EL (cell line): ENCODE data around the gene SVOP.
"Not testable (repeated sequence)": the region's sequence is repeated elsewhere in the genome, so short reads cannot be mapped to it uniquely, and the experiment has no call there.

Experiments used
- DNase-seq: peaks from one replicate; pipeline ENCODE4 v3.0.0-alpha.2; 2016

Gene SVOP, protein sequence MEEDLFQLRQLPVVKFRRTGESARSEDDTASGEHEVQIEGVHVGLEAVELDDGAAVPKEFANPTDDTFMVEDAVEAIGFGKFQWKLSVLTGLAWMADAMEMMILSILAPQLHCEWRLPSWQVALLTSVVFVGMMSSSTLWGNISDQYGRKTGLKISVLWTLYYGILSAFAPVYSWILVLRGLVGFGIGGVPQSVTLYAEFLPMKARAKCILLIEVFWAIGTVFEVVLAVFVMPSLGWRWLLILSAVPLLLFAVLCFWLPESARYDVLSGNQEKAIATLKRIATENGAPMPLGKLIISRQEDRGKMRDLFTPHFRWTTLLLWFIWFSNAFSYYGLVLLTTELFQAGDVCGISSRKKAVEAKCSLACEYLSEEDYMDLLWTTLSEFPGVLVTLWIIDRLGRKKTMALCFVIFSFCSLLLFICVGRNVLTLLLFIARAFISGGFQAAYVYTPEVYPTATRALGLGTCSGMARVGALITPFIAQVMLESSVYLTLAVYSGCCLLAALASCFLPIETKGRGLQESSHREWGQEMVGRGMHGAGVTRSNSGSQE

GRCh38 chr12:109020796-109021380, at the start of gene SVOP:
TSS of gene SVOP (minus strand) at chr12:109021068. CDS start at chr12:109020868, 200 bp downstream.
- DNase-seq, result peak; percentile 70

DNA sequence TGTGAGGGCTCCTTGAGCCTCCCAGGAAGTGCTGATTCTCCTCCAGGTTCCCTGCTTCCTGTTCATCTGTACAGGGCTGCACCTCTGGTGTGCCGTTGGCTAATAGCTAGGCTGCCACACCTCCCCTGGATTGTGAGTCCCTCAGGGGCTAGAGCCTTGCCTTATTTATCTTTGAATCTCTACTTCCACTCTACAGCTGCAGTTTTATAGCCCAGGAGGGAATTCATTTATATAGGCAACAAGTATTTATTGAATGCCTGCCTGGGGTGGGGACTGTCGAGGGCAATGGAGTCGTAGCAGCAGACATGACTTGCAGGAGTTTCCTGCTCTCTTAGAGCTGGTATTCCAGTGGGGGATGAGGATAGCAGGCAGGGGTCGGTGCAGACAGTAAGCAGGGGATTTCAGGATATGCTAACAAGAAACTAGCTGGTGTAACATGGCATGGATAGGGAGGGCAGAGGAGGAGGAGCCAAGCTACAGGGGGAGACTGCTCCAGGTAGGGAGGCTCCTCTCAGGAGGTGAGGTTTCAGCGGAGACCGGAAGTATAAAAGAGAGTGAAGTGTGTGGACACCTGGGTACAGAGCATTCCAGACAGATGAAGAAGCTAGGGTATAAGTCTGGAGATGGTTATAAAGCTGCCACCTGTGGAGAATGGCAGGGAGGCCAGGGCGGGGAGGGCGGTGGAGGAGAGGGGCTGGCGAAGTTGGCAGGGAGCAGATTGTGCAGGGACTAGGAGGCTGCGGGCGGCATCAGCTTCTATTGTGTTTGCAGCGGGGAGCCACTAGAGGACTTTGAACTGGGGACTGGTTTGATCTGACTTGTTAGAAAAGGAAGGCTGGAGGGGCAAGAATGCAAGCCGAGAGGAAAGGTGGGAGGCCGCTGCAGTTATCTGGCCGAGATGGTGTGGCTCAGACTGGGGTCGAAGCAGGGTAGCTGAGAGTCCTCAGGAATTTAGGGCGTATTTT, 48.7 kb upstream of the SVOP start:
- DNase-seq, result no peak

- DNase-seq, result no peak
Observed at GRCh38 chr12:109065853-109066193, 45.0 kb upstream of the SVOP start.

- no peak for DNase-seq
Observed at GRCh38 chr12:109065154-109065852, 44.4 kb upstream of the SVOP start.

DNA sequence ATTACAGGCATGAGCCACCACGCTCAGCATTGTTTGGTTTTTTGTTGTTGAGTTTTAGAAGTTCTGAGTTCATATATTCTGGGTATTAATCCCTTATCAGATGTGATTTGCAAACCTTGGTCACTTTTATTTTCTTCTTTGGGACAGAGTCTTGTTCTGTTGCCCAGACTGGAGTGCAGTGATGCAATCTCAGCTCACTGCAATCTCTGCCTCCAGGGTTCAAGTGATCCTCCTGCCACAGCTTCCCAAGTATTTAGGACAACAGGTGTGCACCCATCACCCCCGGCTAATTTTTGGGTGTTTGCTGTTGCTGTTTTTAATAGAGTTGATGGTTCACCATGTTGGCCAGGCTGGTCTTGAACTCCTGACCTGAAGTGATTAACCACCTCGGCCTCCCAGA, 43.3 kb upstream of the SVOP start:
- no peak for DNase-seq

GRCh38 chr12:109058773-109059172, 37.9 kb upstream of the SVOP start:
- DNase-seq, result no peak

DNA sequence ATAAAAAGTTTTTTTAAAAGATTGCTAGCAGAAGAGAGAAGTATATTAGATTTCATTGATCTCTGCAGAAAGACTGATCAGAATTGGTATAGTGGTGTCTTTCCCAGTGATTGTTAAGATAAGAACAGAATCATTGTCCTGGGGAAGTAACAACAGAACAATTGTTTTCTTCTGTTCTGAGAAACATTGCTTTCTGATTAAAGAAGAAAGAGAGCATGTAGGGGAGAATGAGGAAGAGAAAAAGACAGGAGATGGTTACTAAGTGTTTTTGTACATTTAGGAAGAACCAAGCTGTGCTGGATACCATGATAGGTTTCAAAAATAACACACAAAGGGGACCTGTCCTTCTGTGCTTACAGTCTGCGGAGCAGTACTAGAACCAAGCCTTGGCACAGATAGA, 36.5 kb upstream of the SVOP start:
- DNase-seq, result no peak

DNA sequence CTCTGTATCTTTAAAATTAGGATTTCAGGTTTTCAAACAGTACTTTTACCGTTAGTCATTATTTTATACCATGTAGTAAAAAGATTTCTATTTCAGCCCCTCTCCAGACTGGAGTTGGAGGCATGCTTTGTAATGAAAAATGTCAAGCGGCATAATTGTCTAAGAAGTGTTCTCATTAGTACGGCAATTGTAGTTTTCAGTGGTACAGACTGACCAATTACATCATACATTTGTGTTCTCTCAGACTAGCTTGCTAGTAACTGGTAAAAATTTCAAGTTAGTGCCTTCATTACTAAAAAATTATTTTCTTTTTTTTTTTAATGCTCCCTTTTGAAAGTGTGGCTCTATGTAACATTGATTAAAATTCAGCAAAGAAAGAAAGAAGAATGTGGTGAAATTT, 36.0 kb upstream of the SVOP start:
- no peak for DNase-seq

GRCh38 chr12:109054520-109054919, 33.7 kb upstream of the SVOP start:
- DNase-seq, result no peak

DNA sequence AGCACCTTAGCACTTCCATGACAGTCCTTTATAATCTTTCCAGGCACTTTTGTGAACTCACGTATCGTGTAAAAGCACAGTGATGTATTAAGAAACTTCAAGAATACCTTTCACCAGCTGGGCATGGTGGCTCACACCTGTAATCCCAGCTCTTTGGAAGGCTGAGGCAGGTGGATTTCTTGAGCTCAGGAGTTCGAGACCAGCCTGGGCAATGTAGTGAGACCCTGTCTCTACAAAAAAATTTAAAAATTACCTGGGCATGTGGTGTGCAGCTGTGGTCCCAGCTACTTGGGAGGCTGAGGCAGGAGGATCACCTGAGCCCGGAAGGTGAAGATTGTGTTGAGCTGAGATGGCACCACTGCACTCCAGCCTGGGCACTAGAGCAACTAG, 33.3 kb upstream of the SVOP start:
- not testable (repeated sequence) for DNase-seq

DNA sequence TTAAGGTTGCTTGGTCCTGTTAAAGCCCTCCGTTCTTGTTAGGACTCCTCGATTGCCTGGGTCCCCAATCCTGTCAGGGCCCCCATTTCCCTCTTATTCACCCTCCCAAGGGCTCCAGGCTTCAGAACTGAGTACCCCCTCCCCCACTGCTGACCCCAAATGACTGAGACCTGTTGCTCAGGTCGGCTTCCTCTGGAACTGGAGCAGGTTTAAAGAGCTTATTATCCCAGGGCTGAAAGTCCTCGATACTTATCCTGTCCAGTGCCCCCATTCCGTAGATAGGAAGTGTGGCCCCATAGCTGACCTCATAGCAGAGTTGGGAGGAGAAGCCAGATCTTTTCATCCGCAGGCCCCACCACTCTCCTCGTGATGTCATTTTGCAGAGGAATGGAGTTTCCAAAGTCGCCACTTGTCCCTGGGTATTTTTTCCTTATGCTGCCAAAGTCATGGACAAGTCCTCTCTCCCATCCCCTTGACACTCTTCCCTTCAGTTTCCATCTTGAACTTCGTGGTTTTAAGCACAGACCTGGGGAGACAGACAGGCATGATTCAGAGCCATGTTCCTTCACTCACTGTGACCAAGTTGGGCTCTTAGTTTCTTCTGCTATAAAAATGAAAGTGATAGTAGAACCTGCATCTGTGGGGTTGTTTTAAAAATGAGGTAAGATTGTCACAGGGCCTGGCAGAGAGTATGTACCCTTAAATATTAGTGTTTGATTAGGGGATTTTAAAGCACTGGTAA, 32.7 kb upstream of the SVOP start:
- peak; percentile 18 for DNase-seq

DNA sequence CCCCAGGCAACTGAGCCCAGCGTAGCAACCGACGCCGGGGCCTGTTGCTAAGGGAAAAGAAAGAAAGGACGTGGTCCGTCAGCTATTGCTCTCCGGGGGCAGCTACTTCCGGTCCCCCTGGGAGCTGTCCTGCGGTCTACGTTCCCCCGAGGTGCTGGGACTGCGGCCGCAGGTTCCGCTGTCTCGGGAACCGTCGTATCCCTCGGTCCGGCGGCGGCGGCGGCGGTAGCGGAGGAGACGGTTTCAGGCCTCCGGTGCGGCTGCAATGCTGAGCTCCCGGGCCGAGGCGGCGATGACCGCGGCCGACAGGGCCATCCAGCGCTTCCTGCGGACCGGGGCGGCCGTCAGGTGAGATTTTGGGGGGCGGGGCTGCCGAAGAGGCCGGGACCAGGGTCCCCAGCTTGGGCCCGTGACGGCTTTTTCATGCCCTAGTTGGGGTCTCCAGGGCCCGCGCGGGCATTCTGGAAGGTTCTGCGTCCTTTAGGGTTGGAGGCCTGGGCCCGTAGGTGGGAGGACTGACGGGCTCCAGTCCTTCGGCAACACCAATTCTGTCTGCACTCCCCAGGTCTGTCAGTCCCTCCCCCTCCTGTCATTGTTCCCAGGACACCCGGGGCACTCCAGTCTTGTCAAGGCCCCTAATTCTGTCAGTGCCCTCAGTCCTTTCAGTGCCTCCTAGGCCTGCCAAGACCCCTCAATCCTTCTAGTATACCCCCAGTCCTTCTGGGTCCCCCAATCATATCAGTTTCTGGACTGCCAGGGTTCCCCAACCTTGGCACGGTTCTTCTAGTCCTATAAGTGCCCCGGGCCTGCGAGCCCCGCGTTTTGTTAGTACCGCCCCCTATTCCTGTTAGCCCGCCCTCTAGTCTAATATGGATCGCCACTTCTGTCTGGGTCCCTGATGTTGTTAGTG, 31.8 kb upstream of the SVOP start, which contains the start of gene USP30:
TSS of gene USP30 (plus strand) at position 163 of the 910 bp plus-strand sequence. CDS start at position 266, 103 bp downstream.
- DNase-seq, result peak; percentile 81

GRCh38 chr12:109052097-109052413, 31.2 kb upstream of the SVOP start:
- DNase-seq, result no peak

DNA sequence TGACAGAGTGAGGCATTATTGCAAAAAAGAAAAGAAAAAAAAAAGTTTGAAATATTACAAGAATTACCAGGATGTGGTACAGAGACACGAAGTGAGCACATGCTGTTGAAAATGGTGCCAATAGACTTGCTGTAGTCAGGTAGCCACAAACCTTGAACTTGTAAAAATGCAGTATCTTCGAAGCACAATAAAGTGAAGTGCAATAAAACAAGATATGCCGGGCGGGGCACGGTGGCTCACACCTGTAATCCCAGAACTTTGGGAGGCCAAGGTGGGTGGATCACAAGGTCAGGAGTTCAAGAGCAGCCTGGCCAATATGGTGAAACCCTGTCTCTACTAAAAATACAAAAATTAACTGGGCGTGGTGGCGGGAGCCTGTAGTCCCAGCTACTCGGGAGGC, 28.9 kb upstream of the SVOP start:
- DNase-seq, result not testable (repeated sequence)

DNA sequence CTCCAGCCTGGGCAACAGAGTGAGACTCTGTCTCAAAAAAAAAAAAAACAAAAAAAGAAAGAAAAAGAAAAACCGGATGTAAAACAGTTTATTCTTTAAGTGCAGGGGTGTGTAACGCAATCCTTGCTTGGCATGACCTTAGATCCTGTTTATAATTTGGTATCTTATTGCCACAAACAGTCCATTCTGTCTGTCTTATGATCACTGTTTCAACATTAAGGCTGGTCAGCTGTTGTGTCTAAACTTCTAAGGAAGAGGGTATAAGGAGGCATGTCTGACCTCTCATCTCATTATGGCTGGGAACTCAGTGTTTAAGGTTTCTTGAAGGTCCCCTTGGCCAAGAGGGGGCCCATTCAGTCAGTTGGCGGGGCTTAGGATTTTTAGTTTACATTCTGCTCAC, 27.8 kb upstream of the SVOP start:
- not testable (repeated sequence) for DNase-seq

DNA sequence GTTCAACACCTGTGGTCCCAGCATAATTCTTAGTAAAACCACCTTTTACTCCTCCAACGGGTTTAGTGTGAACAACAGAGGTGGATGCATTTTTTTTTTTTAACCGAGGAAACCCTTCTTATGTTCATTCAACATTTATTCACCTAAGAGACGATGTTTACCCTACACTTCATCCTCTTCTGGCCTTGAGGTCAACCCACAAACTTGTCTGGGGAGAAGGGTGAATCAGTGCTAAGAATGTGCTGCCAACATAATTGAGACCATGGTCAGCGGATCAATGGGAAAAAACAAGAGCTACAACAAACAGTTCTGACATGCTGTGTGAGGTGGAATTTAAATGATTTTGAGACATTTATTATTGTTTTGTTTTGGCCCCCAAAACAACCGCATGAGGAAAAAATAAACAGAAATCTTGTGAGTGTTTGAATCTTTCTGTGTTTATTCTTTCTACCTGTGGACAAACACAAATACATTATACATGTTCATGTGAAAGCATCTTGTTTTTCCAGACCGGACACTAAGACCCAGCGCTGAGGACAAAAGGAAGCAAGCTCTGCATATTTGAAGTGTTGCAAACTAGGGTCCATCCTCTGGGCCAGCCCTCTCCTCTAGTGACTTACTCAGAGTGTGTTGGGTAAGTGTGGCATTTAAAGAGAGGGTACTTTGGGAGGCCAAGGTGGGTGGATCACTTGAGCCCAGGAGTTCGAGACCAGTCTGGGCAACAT, 26.4 kb upstream of the SVOP start:
- peak; percentile 27 for DNase-seq

- no peak for DNase-seq
Observed at GRCh38 chr12:109044241-109044640, 23.4 kb upstream of the SVOP start.

GRCh38 chr12:109036975-109037374, 16.1 kb upstream of the SVOP start:
- DNase-seq, result no peak

- DNase-seq, result no peak
Observed at GRCh38 chr12:109033239-109034196, 12.7 kb upstream of the SVOP start.
